GM19240 (cell line): Measurements from ENCODE around the gene GJA3.
A peak's percentile ranks its signal among the peaks of the same experiment; 100 is the strongest.

ENCODE experiments used
- DNase-seq: peaks from one replicate; pipeline ENCODE4 v3.0.0; 2011; ENCODE audit warnings: low spot score; ENCODE audit not compliant: insufficient read length

The GJA3 gene

DNA sequence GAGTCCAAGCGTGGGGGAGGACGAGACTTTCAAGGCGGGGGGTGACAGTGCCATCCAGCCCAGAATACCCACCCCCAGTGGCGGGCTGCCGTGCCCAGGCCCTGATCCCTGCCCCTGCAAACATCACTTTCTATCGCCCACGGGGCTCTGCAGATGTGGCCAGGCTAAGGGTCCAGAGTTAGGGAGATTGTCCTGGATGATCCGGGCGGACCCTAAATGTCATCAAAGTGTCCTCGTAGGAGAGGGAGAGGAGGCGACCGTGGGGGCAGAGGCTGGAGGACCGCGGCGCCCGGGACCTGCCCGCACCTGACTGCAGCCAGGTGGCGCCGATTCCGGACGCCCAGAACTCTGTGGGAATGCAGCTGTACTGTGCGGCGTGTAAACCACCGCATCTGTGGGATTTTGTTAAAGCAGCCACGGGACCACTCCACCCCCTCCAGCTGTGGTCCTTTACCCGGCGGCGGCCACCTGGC lies 32.4 kb downstream of the GJA3 start:
- DNase-seq: no peak

DNA sequence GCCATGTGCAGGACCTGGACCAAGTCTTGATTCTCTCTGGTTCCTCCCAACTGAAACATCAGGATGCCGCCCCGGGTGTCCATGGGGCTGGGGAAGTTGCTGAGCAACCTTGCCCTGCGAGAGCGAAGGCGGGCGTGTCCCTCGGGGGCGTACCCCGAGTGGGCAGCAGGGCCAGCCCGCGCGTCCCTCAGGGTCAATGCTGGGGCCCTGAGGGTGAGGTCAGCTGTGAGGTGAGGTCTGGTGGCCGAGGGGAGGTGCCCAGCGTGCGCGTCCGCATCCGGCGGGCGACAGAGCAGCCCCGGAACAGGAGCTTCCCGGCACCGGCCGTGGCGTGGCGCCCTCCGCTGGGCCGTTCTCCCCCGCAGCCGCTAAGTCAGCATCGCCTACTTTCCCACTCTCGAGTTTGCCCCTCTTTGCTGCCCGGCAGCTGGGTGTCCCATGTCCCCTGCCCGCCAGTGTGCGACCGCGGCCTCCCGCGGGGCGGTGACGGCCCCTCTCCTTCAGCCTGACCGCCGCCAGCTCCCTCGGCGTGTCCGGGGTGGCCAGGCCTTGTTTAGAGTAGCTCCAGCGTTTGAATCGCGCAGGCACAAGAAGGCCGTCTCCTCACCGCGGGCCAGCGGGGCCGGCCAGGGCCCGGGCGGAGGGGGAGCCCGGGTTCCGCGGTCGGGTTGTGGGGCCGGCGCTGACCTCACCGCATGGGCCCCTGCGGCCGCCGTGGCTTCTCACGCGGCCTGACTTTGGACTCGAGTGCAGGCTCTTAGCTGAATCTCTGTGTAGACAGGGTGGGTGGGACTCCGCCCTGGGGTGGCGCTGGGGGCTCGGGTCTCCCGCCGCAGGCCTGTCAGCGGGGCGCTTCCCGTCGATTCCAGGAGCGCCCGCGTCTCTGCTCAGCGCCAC lies 33.0 kb downstream of the GJA3 start:
- DNase-seq: peak; percentile 28

DNA sequence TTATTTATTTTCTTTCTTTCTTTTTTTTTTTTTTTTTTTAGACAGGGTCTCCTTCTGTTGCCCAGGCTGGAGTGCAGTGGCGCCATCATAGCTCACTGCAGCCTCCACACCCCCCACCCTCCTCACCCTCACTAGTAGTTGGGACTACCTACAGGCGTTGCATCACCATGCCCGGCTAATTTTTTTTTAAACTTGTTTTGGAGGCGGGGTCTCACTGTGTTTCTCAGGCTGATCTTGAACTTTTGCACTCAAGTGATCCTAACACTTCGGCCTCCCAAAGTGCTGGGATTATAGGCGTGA lies 33.6 kb downstream of the GJA3 start:
- DNase-seq: no peak

- DNase-seq: no peak
Measured at GRCh38 chr13:20126541-20127261, 34.2 kb downstream of the GJA3 start.

DNA sequence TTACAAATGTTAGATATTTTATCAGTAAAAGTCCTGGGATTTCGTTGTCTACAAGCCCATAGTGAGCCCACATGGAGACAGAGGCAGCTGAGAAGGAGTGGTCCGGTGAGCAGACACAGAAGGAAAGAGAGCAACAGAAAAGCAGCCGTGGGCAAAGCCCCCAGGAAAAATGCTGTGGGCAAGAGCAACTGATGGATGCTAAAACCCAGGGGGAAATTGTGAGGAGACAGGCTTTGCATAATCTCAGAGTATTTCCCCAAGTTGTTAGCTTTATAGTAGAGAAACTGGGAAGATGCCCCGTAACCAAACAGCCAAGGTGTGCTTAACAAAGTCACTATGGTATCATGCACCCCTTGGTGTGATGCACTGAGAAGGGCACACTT lies 35.1 kb downstream of the GJA3 start:
- no peak for DNase-seq

- no peak for DNase-seq
Measured at GRCh38 chr13:20125129-20125782, 35.6 kb downstream of the GJA3 start.

- no peak for DNase-seq
Measured at GRCh38 chr13:20124303-20124702, 36.5 kb downstream of the GJA3 start.

- no peak for DNase-seq
Measured at GRCh38 chr13:20121159-20121525, 39.7 kb downstream of the GJA3 start.

GRCh38 chr13:20119960-20120359 lies 40.9 kb downstream of the GJA3 start:
- DNase-seq: no peak

GRCh38 chr13:20118268-20119140 lies 42.3 kb downstream of the GJA3 start:
- peak; percentile 23 for DNase-seq

DNA sequence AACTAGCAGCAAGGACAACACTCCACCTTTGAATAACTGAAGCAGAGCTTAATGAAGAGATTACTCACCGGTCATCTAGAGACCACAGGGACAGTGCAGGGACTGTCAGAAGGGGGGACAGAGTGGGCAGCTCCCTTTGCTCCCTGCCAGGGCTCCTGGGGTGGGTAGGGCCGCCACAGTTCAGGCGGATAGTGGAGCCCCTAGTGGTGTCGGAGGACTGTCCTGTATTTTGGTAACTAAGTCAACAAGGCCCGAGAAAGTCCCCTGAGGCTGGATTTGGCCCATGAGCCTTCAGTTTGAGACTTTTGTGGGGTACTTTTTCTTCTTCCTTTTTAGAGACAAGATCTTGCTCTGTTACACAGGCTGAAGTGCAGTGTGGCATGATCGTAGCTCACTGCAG lies 44.6 kb downstream of the GJA3 start:
- DNase-seq: no peak

DNA sequence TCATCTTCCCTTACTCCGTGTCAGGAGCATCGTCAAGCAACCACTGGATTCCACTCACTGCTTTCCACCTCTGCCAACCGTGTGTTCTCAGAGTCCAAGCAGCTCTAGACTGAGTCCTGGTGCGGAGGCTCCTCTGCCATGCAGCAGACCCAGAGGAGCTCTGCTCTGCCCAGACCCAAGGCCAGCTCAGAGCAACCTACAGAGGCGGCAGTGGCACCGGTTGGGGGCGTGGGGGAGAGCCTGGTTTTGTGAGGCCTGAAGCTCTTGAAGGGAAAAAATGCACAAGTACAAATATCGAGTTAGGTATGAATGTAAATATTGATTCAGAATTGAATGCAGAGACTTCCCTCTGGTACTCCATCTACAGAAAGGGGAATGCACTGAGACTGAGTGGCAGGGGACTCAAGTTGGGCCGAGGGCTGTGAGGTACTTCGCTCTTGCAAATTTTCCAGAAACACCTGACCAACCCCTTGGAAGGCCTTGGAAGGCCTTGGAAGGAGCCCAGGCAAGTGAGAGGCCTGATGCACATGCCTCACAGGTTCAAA lies 46.7 kb downstream of the GJA3 start:
- DNase-seq: no peak

DNA sequence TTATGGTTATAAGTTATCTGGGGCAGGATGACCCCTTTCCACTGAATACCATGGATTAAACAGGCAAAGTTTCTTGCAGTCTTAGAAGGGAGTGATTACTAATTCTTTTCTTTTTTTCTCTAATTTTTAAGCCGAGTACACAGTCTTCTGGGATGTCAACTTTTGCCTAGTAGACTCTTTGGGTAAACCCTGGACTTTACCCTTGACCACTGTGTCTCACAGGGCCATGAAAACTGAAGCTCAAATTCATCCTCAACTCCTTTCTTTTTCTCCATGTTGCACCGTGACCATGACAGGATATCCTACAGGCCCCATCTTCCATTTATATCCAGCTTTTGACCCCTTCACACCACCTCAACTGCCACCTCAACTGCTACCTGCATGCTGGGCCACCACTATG lies 51.8 kb downstream of the GJA3 start:
- no peak for DNase-seq

- no peak for DNase-seq
Measured at GRCh38 chr13:20106742-20107141, 54.1 kb downstream of the GJA3 start.

DNA sequence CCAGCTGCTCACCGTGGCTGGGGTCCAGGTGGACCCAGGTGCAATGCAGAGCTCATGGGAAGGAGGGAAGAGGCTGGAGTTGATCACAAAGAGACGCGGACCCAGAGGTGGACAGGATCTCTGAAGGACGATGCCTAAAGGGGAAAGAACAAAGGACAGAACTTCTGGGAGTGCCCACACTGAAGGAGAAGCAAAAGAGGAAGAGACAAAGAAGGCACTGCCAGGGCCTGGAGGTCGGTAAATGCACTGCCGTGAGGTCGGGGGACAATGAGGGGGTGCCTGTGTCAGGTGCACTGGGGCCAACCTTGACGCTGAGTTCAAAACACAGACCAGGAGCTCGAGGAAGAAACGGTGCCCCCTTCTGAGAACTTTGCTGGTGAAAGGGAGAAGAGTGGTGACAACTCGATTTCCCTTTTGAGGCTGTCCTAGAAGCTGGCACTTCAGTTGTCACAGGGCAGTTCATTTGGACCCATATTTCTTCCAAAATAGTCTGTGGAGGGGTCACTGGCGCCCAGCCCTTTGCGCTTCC lies 55.6 kb downstream of the GJA3 start:
- no peak for DNase-seq

- no peak for DNase-seq
Measured at GRCh38 chr13:20102525-20103180, 58.2 kb downstream of the GJA3 start.

- no peak for DNase-seq
Measured at GRCh38 chr13:20101467-20102316, 59.2 kb downstream of the GJA3 start.

GRCh38 chr13:20099319-20099718 lies 61.5 kb downstream of the GJA3 start:
- no peak for DNase-seq

DNA sequence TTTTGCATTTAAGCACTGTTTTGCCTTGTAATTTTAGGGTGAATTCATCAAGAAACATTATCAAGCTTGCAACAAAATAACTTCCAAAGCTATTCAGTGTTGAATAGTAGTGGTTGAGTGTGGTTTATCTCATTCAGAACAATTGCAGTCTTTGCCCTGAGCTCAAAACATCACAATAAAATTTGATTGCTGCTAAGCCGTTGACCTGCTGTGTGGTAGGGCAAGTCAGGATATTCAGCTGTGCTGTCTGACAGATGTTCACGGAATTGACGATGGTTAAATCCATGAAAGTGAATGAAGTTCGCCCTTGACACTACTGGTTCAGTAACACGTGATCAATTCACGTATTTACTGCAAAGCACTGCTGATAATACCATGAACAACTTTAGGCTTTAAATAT lies 66.9 kb downstream of the GJA3 start:
- DNase-seq: no peak
